Omental fat pad (tissue), 4 donors: ENCODE measurements around the gene CSF2RB. TPM values are rescaled to one million over a fixed set of nuclear protein-coding genes. Genes with fewer than 3 reads are reported as not detected.
A peak's percentile ranks its signal among the peaks of the same experiment; 100 is the strongest.

Source experiments
- ATAC-seq: fragments of 150-250 bp; one replicate; pipeline ENCODE4 v1.9.1; 2016; ENCODE audit warnings: mild to moderate bottlenecking, moderate library complexity; ENCODE audit not compliant: low FRiP score
- DNase-seq: peaks from one replicate; pipeline ENCODE4 v3.0.0-alpha.2; 2019; ENCODE audit warnings: low spot score
- CTCF ChIP-seq, 3 donors: fragments of 450-650 bp; IDR thresholded peaks; one replicate each; pipeline ENCODE4 v1.5.1; 2016 to 2017; ENCODE audit warnings: antibody characterized with exemption in 3 of 3, mild to moderate bottlenecking in 3 of 3, moderate library complexity in 2 of 3
- total RNA-seq, 4 donors: library from RNA; depleted of rRNA; stranded (reverse); fragments of >200 nt; gene quantifications; one replicate each; pipeline ENCODE4 v1.1.0, GENCODE V29; 2016

Gene CSF2RB
- total RNA-seq = 10 to 100 TPM in 2 of 4 donors, 1 to 10 TPM in 2; 5.7 to 28.4 (median 17.0) TPM

GRCh38 chr22:36913427-36914389 is at the start of gene CSF2RB:
TSS of gene CSF2RB (plus strand) at chr22:36913628. CDS start at chr22:36922208, 8,580 bp downstream.
- no peak for TF ChIP-seq CTCF (IDR thresholded peaks at IDR 0.05)
- ATAC-seq (peak; percentile 72), DNase-seq (no peak)

DNA sequence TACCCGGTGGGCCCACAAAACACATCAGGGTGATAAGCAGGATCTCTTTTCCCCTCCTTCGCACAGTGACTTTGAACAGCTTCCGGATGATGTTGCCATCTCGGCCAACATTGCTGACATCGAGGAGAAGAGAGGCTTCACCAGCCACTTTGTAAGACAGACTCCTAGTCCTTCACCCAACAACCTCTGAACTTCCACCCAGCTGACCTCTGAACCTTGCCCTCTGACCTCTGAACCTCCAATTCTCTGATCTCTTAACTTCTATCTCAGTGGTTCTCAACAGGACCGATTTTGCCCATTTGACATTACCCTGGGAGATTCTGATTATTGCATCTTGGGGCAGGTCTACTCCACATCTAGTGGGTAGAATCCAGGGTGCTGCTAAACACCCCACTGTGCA is 49.4 kb upstream of the CSF2RB start:
- no peak for ATAC-seq
- TF ChIP-seq CTCF (IDR thresholded peaks at IDR 0.05) = no peak
- DNase-seq = no peak

DNA sequence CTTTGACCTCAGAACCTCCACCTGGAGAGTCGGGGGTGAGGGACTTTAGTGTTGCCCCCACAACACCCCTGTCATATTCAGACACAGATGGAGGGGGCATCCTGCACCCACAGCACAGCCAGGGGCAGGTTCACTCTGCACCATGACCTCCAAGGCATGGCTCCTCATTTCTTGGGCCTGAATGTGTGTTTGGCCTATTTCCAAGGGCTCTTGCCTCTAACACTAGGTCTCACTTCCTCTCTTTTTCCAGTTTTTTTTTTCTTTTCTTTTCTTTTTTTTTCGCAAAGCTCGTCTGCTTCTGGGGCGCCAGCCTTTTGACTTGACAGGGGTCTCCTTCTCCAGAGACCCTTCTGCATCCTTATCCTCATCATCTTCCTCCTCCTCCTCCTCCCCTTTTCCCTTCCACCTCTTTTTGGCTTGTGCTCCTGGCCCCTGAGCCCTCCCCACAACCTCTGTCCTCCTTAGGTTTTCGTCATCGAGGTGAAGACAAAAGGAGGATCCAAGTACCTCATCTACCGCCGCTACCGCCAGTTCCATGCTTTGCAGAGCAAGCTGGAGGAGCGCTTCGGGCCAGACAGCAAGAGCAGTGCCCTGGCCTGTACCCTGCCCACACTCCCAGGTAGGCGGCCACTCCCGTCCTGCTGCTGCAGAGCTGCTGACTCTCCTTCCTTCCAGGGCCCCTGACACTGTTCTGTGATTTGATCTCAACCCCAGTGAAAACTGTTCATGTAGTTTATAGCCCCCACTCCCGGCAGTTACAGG is 48.8 kb upstream of the CSF2RB start:
- DNase-seq (no peak), ATAC-seq (no peak)
- no peak for TF ChIP-seq CTCF (IDR thresholded peaks at IDR 0.05)

DNA sequence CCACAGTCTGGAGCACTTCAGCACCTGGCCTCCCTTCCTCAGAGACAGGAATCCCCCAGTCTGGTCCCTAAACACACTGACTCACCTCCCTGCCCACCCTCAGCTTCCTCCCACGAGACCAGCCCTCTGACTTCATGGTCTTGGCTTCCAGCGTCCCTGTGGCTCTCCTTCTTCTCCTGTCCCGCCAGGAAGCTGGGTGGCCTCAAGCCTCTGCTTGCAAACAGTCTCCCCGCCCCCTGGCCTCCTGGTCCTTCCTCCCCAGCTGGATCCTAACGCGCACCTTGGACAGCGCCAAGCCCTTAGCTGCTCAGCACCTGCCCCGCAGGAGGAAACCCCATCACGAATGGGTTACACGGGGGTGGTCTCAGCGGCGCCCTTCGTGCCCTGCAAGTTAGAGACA is 48.1 kb upstream of the CSF2RB start:
- TF ChIP-seq CTCF (IDR thresholded peaks at IDR 0.05) = no peak
- no peak for DNase-seq

DNA sequence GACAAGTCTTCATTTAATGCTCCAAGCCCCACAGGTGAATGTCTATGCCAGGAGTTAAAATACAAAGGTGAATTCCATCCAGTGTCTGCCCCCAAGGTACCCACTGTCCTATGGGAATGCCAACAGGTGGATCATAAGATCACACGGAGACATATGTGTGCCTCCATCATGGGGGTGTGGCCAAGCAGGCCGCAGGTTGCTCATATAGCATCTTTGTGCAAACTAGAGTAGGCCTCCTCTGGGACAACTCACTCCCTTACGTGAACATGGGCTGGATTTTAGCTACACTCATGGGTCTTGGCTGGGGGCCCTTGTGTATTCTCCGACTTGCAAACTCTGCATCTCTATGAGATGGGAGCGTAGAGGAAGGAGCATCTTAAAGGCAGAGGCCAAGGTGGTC is 45.7 kb upstream of the CSF2RB start:
- no peak for TF ChIP-seq CTCF (IDR thresholded peaks at IDR 0.05)
- no peak for DNase-seq

More for the DNA sequence above, 48.1 kb upstream of the CSF2RB start:
- ATAC-seq = no peak

GRCh38 chr22:36868546-36869181 is 44.8 kb upstream of the CSF2RB start:
- DNase-seq (no peak), ATAC-seq (no peak)

More for the DNA sequence above, 45.7 kb upstream of the CSF2RB start:
- no peak for ATAC-seq

More at GRCh38 chr22:36868546-36869181, 44.8 kb upstream of the CSF2RB start:
- no peak for TF ChIP-seq CTCF (IDR thresholded peaks at IDR 0.05)
